HCT116 (cell line): Measurements from ENCODE around the gene NUTM2G. TPM values are rescaled to one million over a fixed set of nuclear protein-coding genes. Genes with fewer than 3 reads are reported as not detected.
"Not testable (repeated sequence)": the region's sequence is repeated elsewhere in the genome, so short reads cannot be mapped to it uniquely, and the experiment has no call there.

Experiments used
- ATAC-seq: fragments of 200-7000 bp; cut with Tn5 transposase; 2 replicates; pipeline ENCODE4 v1.9.1; 2020; ENCODE audit warnings: mild to moderate bottlenecking, moderate library complexity
- BruUV-seq: library from RNA; stranded (reverse); fragments of 400-500 nt; replicated peaks from 2 replicates; lab custom pipeline; 2021; lab: Mats Ljungman, UMichigan
- CTCF ChIA-PET: fragments of 300-600 bp; sonication (Branson Sonifier 250); formaldehyde crosslinking; loops from one replicate; lab custom pipeline; 2021; ENCODE audit warnings: antibody characterized with exemption; lab: Charles Lee
- POLR2A ChIA-PET: fragments of 300-600, 350-600 bp; sonication (Branson Sonifier 250); formaldehyde crosslinking; loops from one replicate; lab custom pipeline; 2021; ENCODE audit warnings: antibody characterized with exemption; lab: Charles Lee
- RAD21 ChIA-PET, 2 experiments: fragments of 300-600 bp; sonication (Branson Sonifier 250); formaldehyde crosslinking; loops; one replicate each; lab custom pipeline; 2023; ENCODE audit warnings: low total read pairs in 2 of 2; ENCODE audit not compliant: uncharacterized antibody in 2 of 2, unreplicated experiment in 2 of 2, low non-redundant PET in 1 of 2; lab: Charles Lee
- DNase-seq: peaks from one replicate; pipeline ENCODE4 v3.0.0-alpha.2; 2010; ENCODE audit warnings: low read depth, low spot score
- H2AFZ ChIP-seq: fragments of 200-600 bp; shearing (Covaris generic), sonication (generic); 2 replicates; pipeline ENCODE4 v1.6.1; 2017; ENCODE audit warnings: low read depth, mixed run types, mixed read lengths, antibody characterized with exemption, low read length; ENCODE audit not compliant: poor library complexity, severe bottlenecking
- H3K27ac ChIP-seq: 2 replicates; pipeline ENCODE4 v1.5.1; 2012; ENCODE audit warnings: low read depth, low read length
- H3K27me3 ChIP-seq: fragments of 200-600 bp; sonication (generic); 2 replicates; pipeline ENCODE4 v1.6.1; 2016; ENCODE audit warnings: mixed run types, low read length, mixed read lengths; ENCODE audit not compliant: insufficient read depth
- H3K36me3 ChIP-seq, 2 experiments: fragments of 200-500 bp in 1 of 2; fragments of 200-600 bp in 1 of 2; sonication (Bioruptor generic) in 1 of 2; sonication (generic) in 1 of 2; 2 replicates each; pipeline versions ENCODE4 v1.5.1 to v1.6.1; 2014 to 2016; ENCODE audit warnings: low read length in 2 of 2, inconsistent platforms in 1 of 2, mixed read lengths in 1 of 2, mixed run types in 1 of 2; ENCODE audit not compliant: insufficient read depth in 2 of 2, control insufficient read depth in 1 of 2
- H3K4me1 ChIP-seq, 2 experiments: fragments of 200-600 bp in 1 of 2; sonication (generic) in 1 of 2; 2 replicates each; pipeline versions ENCODE4 v1.5.1 to v1.6.1; 2012 to 2017; ENCODE audit warnings: low read length in 2 of 2, inconsistent platforms in 1 of 2, mild to moderate bottlenecking in 1 of 2, mixed read lengths in 1 of 2, mixed run types in 1 of 2, moderate library complexity in 1 of 2; ENCODE audit not compliant: insufficient read depth in 2 of 2, control insufficient read depth in 1 of 2
- H3K4me2 ChIP-seq: fragments of 200-600 bp; sonication (generic); 2 replicates; pipeline ENCODE4 v1.6.1; 2017; ENCODE audit warnings: mixed run types, low read length, mixed read lengths
- H3K4me3 ChIP-seq, 2 experiments: fragments of 200-600 bp in 1 of 2; sonication (generic) in 1 of 2; replicated peaks in 1 of 2; 2 replicates each; pipeline ENCODE4 v1.5.1; 2011 to 2016; ENCODE audit warnings: low read length in 2 of 2, control low read depth in 1 of 2, low read depth in 1 of 2, mild to moderate bottlenecking in 1 of 2, mixed read lengths in 1 of 2, mixed run types in 1 of 2
- H3K79me2 ChIP-seq: fragments of 200-600 bp; sonication (generic); 2 replicates; pipeline ENCODE4 v1.6.1; 2017; ENCODE audit warnings: mild to moderate bottlenecking, mixed run types, low read length, moderate library complexity, mixed read lengths; ENCODE audit not compliant: insufficient read depth
- H3K9ac ChIP-seq: fragments of 200-600 bp; sonication (generic); 2 replicates; pipeline ENCODE4 v1.6.1; 2016; ENCODE audit warnings: low read length, mixed read lengths
- H3K9me2 ChIP-seq: fragments of 200-600 bp; sonication (generic), shearing (Covaris generic); 2 replicates; pipeline ENCODE4 v1.6.1; 2017; ENCODE audit warnings: mixed run types, mild to moderate bottlenecking, moderate library complexity; ENCODE audit not compliant: insufficient read depth
- H3K9me3 ChIP-seq, 2 experiments: fragments of 200-500 bp in 1 of 2; fragments of 200-600 bp in 1 of 2; sonication (Bioruptor generic) in 1 of 2; sonication (generic) in 1 of 2; 2 replicates each; pipeline ENCODE4 v1.6.1; 2014 to 2017; ENCODE audit warnings: low read length in 2 of 2, mixed read lengths in 2 of 2, inconsistent platforms in 1 of 2, low read depth in 1 of 2, mild to moderate bottlenecking in 1 of 2, mixed run types in 1 of 2, moderate library complexity in 1 of 2; ENCODE audit not compliant: control insufficient read depth in 1 of 2, insufficient read depth in 1 of 2
- H4K20me1 ChIP-seq: fragments of 200-600 bp; sonication (generic), shearing (Covaris generic); 2 replicates; pipeline ENCODE4 v1.6.1; 2017; ENCODE audit warnings: mixed run types, mild to moderate bottlenecking, moderate library complexity; ENCODE audit not compliant: insufficient read depth
- intact Hi-C: fragments of 100-400 bp; cut with micrococcal nuclease; formaldehyde crosslinking; loops from 2 replicates; pipeline ENCODE4 v1.10.0; 2022
- total RNA-seq: library from RNA; stranded (reverse); gene quantifications from one replicate; pipeline ENCODE4 v1.2.1, GENCODE V29; 2021; ENCODE audit not compliant: unreplicated experiment

The NUTM2G gene
- total RNA-seq, 1 experiment from 2014 or later = not detected

GRCh38 chr9:96949346-96949745 lies 20.7 kb downstream of the NUTM2G start:
- H2AFZ ChIP-seq, H3K27ac ChIP-seq, H3K27me3 ChIP-seq, H3K9me2 ChIP-seq, H3K4me1 ChIP-seq, POLR2A ChIA-PET, H3K36me3 ChIP-seq, DNase-seq, intact Hi-C loops, RAD21 ChIA-PET, CTCF ChIA-PET, H3K4me2 ChIP-seq, H3K9ac ChIP-seq, H3K4me3 ChIP-seq, H3K79me2 ChIP-seq, ATAC-seq, H3K9me3 ChIP-seq, BruUV-seq, H4K20me1 ChIP-seq: not testable (repeated sequence)

- DNase-seq, RAD21 ChIA-PET, H3K4me2 ChIP-seq, H4K20me1 ChIP-seq, ATAC-seq, H3K27me3 ChIP-seq, BruUV-seq, H3K9me3 ChIP-seq, H3K79me2 ChIP-seq, H3K4me1 ChIP-seq, H3K27ac ChIP-seq, CTCF ChIA-PET, H3K9me2 ChIP-seq, intact Hi-C loops, H2AFZ ChIP-seq, H3K4me3 ChIP-seq, H3K9ac ChIP-seq, POLR2A ChIA-PET, H3K36me3 ChIP-seq: not testable (repeated sequence)
Observed at GRCh38 chr9:96950539-96950938, 21.9 kb downstream of the NUTM2G start.

- H3K79me2 ChIP-seq = peaks cover 15% of the 10 kb centered on the region; the same call in 1 of the 2 replicates
- CTCF ChIA-PET, H3K4me2 ChIP-seq, H3K4me3 ChIP-seq, H3K36me3 ChIP-seq, H3K9me3 ChIP-seq, POLR2A ChIA-PET, RAD21 ChIA-PET, H3K9ac ChIP-seq, ATAC-seq, DNase-seq, H3K9me2 ChIP-seq, intact Hi-C loops, H3K27ac ChIP-seq, H4K20me1 ChIP-seq, H3K27me3 ChIP-seq, BruUV-seq, H3K4me1 ChIP-seq, H2AFZ ChIP-seq: not testable (repeated sequence)
Observed at GRCh38 chr9:96967591-96967990, 38.9 kb downstream of the NUTM2G start.

GRCh38 chr9:96972552-96972951 lies 43.9 kb downstream of the NUTM2G start:
- ATAC-seq, H3K27ac ChIP-seq, H4K20me1 ChIP-seq, H3K4me3 ChIP-seq, RAD21 ChIA-PET, H3K9ac ChIP-seq, H3K4me1 ChIP-seq, H3K9me3 ChIP-seq, H3K27me3 ChIP-seq, H3K9me2 ChIP-seq, H3K36me3 ChIP-seq, POLR2A ChIA-PET, H3K4me2 ChIP-seq, intact Hi-C loops, BruUV-seq, H2AFZ ChIP-seq, CTCF ChIA-PET, DNase-seq: not testable (repeated sequence)
- H3K79me2 ChIP-seq = peaks cover 37% of the 10 kb centered on the region
